RWPE2 (cell line): ENCODE data around the gene APOH.

Experiments
- ATAC-seq: fragments of 200-7000 bp; cut with Tn5 transposase; 3 replicates; pipeline ENCODE4 v1.9.1; 2021; ENCODE audit warnings: low read depth
- DNase-seq: peaks from one replicate; pipeline ENCODE4 v3.0.0-alpha.2; 2020; ENCODE audit warnings: low spot score
- H3K27ac ChIP-seq: fragments of 450-650 bp; 2 replicates; pipeline ENCODE4 v1.5.1; 2017; ENCODE audit warnings: mild to moderate bottlenecking; ENCODE audit not compliant: poor library complexity, severe bottlenecking
- H3K27me3 ChIP-seq: fragments of 250-450 bp; sonication (Bioruptor Pico); 2 replicates; pipeline ENCODE4 v1.5.1; 2021; ENCODE audit warnings: mild to moderate bottlenecking, moderate library complexity; ENCODE audit not compliant: insufficient read depth, poor library complexity, severe bottlenecking
- H3K36me3 ChIP-seq: fragments of 250-450 bp; sonication (Bioruptor Pico); 2 replicates; pipeline ENCODE4 v1.5.1; 2020; ENCODE audit warnings: low read depth, mild to moderate bottlenecking, moderate library complexity
- H3K4me1 ChIP-seq: fragments of 250-450 bp; sonication (Bioruptor Pico); 2 replicates; pipeline ENCODE4 v1.5.1; 2021; ENCODE audit warnings: mild to moderate bottlenecking, moderate library complexity; ENCODE audit not compliant: insufficient read depth, poor library complexity, severe bottlenecking
- H3K4me3 ChIP-seq: fragments of 250-450 bp; sonication (Bioruptor Pico); 2 replicates; pipeline ENCODE4 v1.5.1; 2021; ENCODE audit warnings: mild to moderate bottlenecking, moderate library complexity; ENCODE audit not compliant: severe bottlenecking
- H3K9me3 ChIP-seq: fragments of 250-450 bp; sonication (Bioruptor Pico); 2 replicates; pipeline ENCODE4 v1.5.1; 2021; ENCODE audit warnings: mild to moderate bottlenecking, moderate library complexity; ENCODE audit not compliant: severe bottlenecking
- TF ChIP-seq, protein P1 (sequence below): fragments of 450-650 bp; IDR thresholded peaks from one replicate; pipeline ENCODE4 v1.5.1; 2017; ENCODE audit warnings: mild to moderate bottlenecking, moderate library complexity; ENCODE audit not compliant: poor library complexity, severe bottlenecking

APOH gene, protein sequence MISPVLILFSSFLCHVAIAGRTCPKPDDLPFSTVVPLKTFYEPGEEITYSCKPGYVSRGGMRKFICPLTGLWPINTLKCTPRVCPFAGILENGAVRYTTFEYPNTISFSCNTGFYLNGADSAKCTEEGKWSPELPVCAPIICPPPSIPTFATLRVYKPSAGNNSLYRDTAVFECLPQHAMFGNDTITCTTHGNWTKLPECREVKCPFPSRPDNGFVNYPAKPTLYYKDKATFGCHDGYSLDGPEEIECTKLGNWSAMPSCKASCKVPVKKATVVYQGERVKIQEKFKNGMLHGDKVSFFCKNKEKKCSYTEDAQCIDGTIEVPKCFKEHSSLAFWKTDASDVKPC

DNA sequence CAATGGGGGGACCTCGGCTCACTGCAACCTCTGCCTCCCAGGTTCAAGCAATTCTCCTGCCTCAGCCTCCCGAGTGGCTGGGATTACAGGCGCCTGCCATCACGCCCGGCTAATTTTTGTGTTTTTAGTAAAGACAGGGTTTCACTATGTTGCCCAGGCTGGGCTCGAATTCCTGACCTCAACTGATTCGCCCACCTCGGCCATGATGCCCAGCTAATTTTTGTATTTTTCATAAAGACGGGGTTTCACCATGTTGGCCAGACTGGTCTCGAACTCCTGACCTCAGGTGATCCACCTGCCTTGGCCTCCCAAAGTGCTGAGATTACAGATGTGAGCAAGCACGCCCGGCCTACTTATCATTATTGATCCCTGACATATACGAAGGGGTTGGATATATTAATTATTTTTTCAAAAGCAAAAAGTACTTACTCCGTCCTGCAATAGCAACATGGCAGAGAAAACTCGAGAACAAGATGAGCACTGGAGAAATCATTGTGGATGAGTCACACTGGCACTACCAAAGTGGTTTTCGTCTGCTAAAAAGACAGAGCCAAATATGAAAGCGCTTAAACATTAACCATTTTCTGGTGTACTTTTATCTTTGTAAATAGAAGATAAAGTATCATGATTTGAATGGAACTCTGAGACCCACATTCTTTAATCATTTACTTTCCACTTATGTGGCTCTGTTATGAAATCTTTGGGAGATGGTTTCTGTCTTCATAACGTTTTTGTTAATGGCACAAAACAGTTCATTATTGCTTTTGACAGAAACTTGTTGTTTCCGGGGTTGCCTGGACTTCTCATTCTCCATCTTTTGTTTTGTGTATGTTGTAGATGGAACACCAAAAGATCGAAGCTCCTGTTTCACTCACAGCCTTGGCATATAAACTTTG is at the start of gene APOH:
TSS of gene APOH (minus strand) at position 529 of the 896 bp plus-strand sequence. CDS start at position 493, 36 bp downstream.
- ATAC-seq (no peak), DNase-seq (no peak)
- Histone ChIP-seq H3K4me1 (no peaks in the 10 kb centered on the region), H3K36me3 (no peaks in the 10 kb centered on the region), H3K27me3 (no peaks in the 10 kb centered on the region), H3K9me3 (no peaks in the 10 kb centered on the region), H3K27ac (no peak within 1 kb of the TSS), H3K4me3 (no peak within 1 kb of the TSS)
- TF ChIP-seq, protein P1, sequence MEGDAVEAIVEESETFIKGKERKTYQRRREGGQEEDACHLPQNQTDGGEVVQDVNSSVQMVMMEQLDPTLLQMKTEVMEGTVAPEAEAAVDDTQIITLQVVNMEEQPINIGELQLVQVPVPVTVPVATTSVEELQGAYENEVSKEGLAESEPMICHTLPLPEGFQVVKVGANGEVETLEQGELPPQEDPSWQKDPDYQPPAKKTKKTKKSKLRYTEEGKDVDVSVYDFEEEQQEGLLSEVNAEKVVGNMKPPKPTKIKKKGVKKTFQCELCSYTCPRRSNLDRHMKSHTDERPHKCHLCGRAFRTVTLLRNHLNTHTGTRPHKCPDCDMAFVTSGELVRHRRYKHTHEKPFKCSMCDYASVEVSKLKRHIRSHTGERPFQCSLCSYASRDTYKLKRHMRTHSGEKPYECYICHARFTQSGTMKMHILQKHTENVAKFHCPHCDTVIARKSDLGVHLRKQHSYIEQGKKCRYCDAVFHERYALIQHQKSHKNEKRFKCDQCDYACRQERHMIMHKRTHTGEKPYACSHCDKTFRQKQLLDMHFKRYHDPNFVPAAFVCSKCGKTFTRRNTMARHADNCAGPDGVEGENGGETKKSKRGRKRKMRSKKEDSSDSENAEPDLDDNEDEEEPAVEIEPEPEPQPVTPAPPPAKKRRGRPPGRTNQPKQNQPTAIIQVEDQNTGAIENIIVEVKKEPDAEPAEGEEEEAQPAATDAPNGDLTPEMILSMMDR: no peak

DNA sequence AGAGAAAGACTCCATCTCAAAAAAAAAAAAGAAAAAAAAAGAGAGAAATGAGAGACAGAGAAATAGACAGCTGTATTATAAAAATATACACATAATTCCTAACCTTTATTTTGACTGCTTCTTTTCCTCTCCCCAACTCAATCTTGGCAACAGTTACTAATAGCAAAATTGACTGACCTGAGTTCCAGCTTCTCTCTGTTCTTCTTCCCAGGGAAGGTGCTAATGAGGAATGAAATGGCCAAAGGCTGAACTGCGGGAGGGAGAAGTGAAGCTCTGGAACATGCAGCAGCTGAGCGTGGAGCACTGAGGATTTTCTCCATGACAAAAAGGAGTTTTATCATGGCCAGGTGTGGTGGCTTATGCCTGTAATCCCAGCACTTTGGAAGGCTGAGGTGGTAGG is 48.0 kb upstream of the APOH start:
- no peak overlapping the region for H3K4me3 ChIP-seq
- DNase-seq (no peak), ATAC-seq (no peak)
- H3K36me3 ChIP-seq: no peaks in the 10 kb centered on the region
- TF ChIP-seq, protein P1: no peak
- H3K9me3 ChIP-seq: no peaks in the 10 kb centered on the region
- H3K4me1 ChIP-seq: peaks cover 31% of the 10 kb centered on the region
- H3K27me3 ChIP-seq: no peaks in the 10 kb centered on the region
- H3K27ac ChIP-seq: peak overlapping the region; percentile 80

DNA sequence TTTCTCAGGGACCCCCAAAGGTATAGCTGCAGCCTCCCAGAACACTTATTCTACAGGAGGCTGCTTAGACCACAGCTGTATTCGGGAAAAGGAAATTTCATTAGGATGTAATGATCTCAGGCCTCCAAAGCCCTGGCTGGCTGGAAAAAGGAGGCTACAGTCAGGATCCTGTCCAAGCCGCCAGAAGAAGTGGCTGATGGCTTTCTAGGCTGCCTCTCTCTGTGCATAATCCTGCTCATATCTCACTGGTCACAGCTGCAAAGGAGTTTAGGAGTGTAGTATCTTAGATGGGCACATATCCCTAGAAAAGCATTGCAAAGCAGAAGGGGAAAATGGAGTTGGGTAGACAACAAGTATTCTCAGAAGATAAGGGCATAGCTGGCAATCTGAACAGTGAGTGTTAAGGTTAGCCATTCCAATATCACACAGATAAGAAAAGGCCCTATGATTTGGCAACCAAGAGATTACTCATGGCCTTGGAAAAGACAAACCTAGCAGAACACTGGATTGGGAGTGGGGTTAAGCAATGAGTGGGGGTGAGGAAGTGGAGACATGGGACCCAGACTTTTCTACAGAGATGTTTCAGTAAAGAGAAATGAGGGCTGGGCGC is 47.2 kb upstream of the APOH start:
- DNase-seq (no peak), ATAC-seq (peak; percentile 35; the same call in 2 of the 3 replicates)
- TF ChIP-seq, protein P1: no peak
- Histone ChIP-seq H3K27ac (peak overlapping the region; percentile 80), H3K9me3 (no peaks in the 10 kb centered on the region), H3K27me3 (no peaks in the 10 kb centered on the region), H3K36me3 (no peaks in the 10 kb centered on the region), H3K4me1 (peaks cover 31% of the 10 kb centered on the region), H3K4me3 (no peak overlapping the region)

DNA sequence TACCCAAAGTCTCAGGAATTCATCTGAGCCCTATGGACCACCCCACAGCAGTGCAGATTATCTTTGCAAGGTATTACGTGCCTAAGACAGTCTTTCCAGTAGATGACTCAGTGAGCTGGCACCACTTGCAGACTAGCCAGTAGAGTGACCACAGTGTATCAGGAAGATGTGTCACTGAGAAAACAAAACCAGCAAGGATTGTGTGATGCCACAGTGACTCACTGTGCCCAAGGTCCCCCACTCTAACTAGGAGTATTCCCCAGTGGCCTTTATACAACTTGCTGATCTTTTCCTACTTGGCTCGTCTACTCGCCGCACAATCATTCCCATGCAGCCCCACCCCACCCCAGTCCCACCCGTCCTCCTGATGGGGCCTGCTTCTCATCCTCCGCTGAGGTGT is 46.4 kb upstream of the APOH start:
- no peaks in the 10 kb centered on the region for H3K9me3 ChIP-seq
- peak; percentile 89 for DNase-seq
- peak; percentile 92 for ATAC-seq
- no peak overlapping the region for H3K4me3 ChIP-seq
- no peaks in the 10 kb centered on the region for H3K36me3 ChIP-seq
- H3K4me1 ChIP-seq: peaks cover 31% of the 10 kb centered on the region
- peak overlapping the region; percentile 80 for H3K27ac ChIP-seq
- no peaks in the 10 kb centered on the region for H3K27me3 ChIP-seq
- TF ChIP-seq, protein P1: peak; percentile 31
